Measurements from ENCODE around the gene PDE6A.

- TF ChIP-seq, protein P1, sequence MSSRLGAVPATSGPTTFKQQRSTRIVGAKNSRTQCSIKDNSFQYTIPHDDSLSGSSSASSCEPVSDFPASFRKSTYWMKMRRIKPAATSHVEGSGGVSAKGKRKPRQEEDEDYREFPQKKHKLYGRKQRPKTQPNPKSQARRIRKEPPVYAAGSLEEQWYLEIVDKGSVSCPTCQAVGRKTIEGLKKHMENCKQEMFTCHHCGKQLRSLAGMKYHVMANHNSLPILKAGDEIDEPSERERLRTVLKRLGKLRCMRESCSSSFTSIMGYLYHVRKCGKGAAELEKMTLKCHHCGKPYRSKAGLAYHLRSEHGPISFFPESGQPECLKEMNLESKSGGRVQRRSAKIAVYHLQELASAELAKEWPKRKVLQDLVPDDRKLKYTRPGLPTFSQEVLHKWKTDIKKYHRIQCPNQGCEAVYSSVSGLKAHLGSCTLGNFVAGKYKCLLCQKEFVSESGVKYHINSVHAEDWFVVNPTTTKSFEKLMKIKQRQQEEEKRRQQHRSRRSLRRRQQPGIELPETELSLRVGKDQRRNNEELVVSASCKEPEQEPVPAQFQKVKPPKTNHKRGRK (CRISPR knock-in tag; IDR thresholded peaks at IDR 0.05; ENCODE audit: borderline replicate concordance): no peak
- TF ChIP-seq, protein P2, sequence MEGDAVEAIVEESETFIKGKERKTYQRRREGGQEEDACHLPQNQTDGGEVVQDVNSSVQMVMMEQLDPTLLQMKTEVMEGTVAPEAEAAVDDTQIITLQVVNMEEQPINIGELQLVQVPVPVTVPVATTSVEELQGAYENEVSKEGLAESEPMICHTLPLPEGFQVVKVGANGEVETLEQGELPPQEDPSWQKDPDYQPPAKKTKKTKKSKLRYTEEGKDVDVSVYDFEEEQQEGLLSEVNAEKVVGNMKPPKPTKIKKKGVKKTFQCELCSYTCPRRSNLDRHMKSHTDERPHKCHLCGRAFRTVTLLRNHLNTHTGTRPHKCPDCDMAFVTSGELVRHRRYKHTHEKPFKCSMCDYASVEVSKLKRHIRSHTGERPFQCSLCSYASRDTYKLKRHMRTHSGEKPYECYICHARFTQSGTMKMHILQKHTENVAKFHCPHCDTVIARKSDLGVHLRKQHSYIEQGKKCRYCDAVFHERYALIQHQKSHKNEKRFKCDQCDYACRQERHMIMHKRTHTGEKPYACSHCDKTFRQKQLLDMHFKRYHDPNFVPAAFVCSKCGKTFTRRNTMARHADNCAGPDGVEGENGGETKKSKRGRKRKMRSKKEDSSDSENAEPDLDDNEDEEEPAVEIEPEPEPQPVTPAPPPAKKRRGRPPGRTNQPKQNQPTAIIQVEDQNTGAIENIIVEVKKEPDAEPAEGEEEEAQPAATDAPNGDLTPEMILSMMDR (IDR thresholded peaks at IDR 0.05): no peak
- TF ChIP-seq NR2C2 (CRISPR knock-in tag; IDR thresholded peaks at IDR 0.05): no peak
Measured at GRCh38 chr5:149901511-149901910, 43.1 kb downstream of the PDE6A start.

Measured in WTC11 (cell line).